Measurements from ENCODE around the gene MXD1.

- TF ChIP-seq EZH2 (IDR thresholded peaks at IDR 0.05; ENCODE audit: borderline replicate concordance, low read depth, low read length), result no peak
- TF ChIP-seq FOXM1 (IDR thresholded peaks at IDR 0.05; ENCODE audit: low read depth), result no peak
- TF ChIP-seq FOXM1 (CRISPR knock-in tag; IDR thresholded peaks at IDR 0.05; ENCODE audit: low read depth), result no peak
- TF ChIP-seq, protein P1, sequence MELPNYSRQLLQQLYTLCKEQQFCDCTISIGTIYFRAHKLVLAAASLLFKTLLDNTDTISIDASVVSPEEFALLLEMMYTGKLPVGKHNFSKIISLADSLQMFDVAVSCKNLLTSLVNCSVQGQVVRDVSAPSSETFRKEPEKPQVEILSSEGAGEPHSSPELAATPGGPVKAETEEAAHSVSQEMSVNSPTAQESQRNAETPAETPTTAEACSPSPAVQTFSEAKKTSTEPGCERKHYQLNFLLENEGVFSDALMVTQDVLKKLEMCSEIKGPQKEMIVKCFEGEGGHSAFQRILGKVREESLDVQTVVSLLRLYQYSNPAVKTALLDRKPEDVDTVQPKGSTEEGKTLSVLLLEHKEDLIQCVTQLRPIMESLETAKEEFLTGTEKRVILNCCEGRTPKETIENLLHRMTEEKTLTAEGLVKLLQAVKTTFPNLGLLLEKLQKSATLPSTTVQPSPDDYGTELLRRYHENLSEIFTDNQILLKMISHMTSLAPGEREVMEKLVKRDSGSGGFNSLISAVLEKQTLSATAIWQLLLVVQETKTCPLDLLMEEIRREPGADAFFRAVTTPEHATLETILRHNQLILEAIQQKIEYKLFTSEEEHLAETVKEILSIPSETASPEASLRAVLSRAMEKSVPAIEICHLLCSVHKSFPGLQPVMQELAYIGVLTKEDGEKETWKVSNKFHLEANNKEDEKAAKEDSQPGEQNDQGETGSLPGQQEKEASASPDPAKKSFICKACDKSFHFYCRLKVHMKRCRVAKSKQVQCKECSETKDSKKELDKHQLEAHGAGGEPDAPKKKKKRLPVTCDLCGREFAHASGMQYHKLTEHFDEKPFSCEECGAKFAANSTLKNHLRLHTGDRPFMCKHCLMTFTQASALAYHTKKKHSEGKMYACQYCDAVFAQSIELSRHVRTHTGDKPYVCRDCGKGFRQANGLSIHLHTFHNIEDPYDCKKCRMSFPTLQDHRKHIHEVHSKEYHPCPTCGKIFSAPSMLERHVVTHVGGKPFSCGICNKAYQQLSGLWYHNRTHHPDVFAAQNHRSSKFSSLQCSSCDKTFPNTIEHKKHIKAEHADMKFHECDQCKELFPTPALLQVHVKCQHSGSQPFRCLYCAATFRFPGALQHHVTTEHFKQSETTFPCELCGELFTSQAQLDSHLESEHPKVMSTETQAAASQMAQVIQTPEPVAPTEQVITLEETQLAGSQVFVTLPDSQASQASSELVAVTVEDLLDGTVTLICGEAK (IDR thresholded peaks at IDR 0.05), result no peak
- TF ChIP-seq, protein P1 (CRISPR knock-in tag; IDR thresholded peaks at IDR 0.05), result no peak
Measured at GRCh38 chr2:69964353-69964841, 49.5 kb downstream of the MXD1 start.

Data from K562 (cell line).